Uterus (tissue), 4 donors: Measurements from ENCODE around the gene CAPN11. TPM values are rescaled to one million over a fixed set of nuclear protein-coding genes. Genes with fewer than 3 reads are reported as not detected.

Experiments used
- DNase-seq, 2 donors: peaks; one replicate each; pipeline ENCODE4 v3.0.0-alpha.2; 2019 to 2020
- H3K27ac ChIP-seq, 2 donors: fragments of 200-600 bp; sonication (generic); 1 replicate in 1 of 2; 2 replicates in 1 of 2; pipeline ENCODE4 v1.5.1; 2016 to 2018
- H3K27me3 ChIP-seq, 2 donors: fragments of 200-600 bp; sonication (generic); one replicate each; pipeline ENCODE4 v1.5.1; 2018 to 2019; ENCODE audit warnings: control low read depth in 1 of 2
- H3K36me3 ChIP-seq, 2 donors: fragments of 200-600 bp; sonication (generic); one replicate each; pipeline ENCODE4 v1.5.1; 2019; ENCODE audit warnings: control low read depth in 1 of 2
- H3K4me1 ChIP-seq, 2 donors: fragments of 200-600 bp; sonication (generic); one replicate each; pipeline ENCODE4 v1.5.1; 2018 to 2019; ENCODE audit warnings: control low read depth in 1 of 2
- H3K4me3 ChIP-seq, 2 donors: fragments of 200-600 bp; sonication (generic); 1 replicate in 1 of 2; 2 replicates in 1 of 2; pipeline ENCODE4 v1.5.1; 2018 to 2019; ENCODE audit warnings: mild to moderate bottlenecking in 1 of 2
- H3K9me3 ChIP-seq, 2 donors: fragments of 200-600 bp; sonication (generic); one replicate each; pipeline ENCODE4 v1.5.1; 2019; ENCODE audit warnings: control low read depth in 1 of 2
- CTCF ChIP-seq, 4 experiments: fragments of 200-600 bp in 2 of 4; fragments of 450-650 bp in 2 of 4; sonication (generic) in 2 of 4; IDR thresholded peaks; one replicate each; pipeline ENCODE4 v1.5.1; 2016 to 2019; ENCODE audit warnings: antibody characterized with exemption in 4 of 4, mild to moderate bottlenecking in 2 of 4, moderate library complexity in 1 of 4
- POLR2A ChIP-seq, 2 donors: fragments of 450-650 bp; IDR thresholded peaks; one replicate each; pipeline ENCODE4 v1.6.1; 2016; ENCODE audit warnings: antibody characterized with exemption in 2 of 2, mild to moderate bottlenecking in 1 of 2, moderate library complexity in 1 of 2
- intact Hi-C: fragments of 100-400 bp; cut with DNase I; formaldehyde crosslinking; loops from one replicate; pipeline ENCODE4 v1.15.1; 2023; ENCODE audit warnings: low total_unique reads
- total RNA-seq, 4 donors: library from RNA; depleted of rRNA in 3 of 4; stranded (reverse); fragments of >200 nt in 3 of 4; gene quantifications; one replicate each; pipeline versions ENCODE4 v1.1.0 to v1.2.4, GENCODE V29; 2014 to 2023
- donor health status: DM: yes; HTN: yes; CAD: no.

Gene CAPN11
- total RNA-seq = 1 to 10 TPM in 1 of 4 donors, not detected in 3; 1.5 TPM

- TF ChIP-seq POLR2A (IDR thresholded peaks at IDR 0.05) = no peak
- TF ChIP-seq CTCF (IDR thresholded peaks at IDR 0.05) = no peak
- Histone ChIP-seq H3K4me3 (no peak within 1 kb of the TSS), H3K4me1 (no peaks in the 10 kb centered on the region), H3K9me3 (no peaks in the 10 kb centered on the region), H3K27ac (no peak within 1 kb of the TSS), H3K27me3 (no peaks in the 10 kb centered on the region), H3K36me3 (no peaks in the 10 kb centered on the region)
- DNase-seq = no peak
- intact Hi-C loops = no loop called here
Observed at GRCh38 chr6:44158770-44159228, at the start of gene CAPN11. TSS of gene CAPN11 (plus strand) at chr6:44158820. CDS start at chr6:44158849, 29 bp downstream.

- no peak for DNase-seq
- no peaks in the 10 kb centered on the region for H3K4me1 ChIP-seq
- H3K27ac ChIP-seq = peak overlapping the region in 1 of 2 donors; percentile 57
- TF ChIP-seq POLR2A (IDR thresholded peaks at IDR 0.05) = no peak
- TF ChIP-seq CTCF (IDR thresholded peaks at IDR 0.05) = no peak
- no peaks in the 10 kb centered on the region for H3K36me3 ChIP-seq
- H3K27me3 ChIP-seq = no peaks in the 10 kb centered on the region
- no peaks in the 10 kb centered on the region for H3K9me3 ChIP-seq
- no peak overlapping the region for H3K4me3 ChIP-seq
- intact Hi-C loops = no loop called here
Observed at GRCh38 chr6:44109212-44109611, 49.4 kb upstream of the CAPN11 start.

GRCh38 chr6:44110005-44110676 lies 48.5 kb upstream of the CAPN11 start:
- TF ChIP-seq POLR2A (IDR thresholded peaks at IDR 0.05) = no peak
- no peak for TF ChIP-seq CTCF (IDR thresholded peaks at IDR 0.05)
- Histone ChIP-seq H3K27me3 (no peaks in the 10 kb centered on the region), H3K4me3 (no peak overlapping the region), H3K27ac (peak overlapping the region in 1 of 2 donors; percentile 57), H3K4me1 (no peaks in the 10 kb centered on the region), H3K9me3 (no peaks in the 10 kb centered on the region), H3K36me3 (no peaks in the 10 kb centered on the region)
- no peak for DNase-seq
- intact Hi-C loops = no loop called here

DNA sequence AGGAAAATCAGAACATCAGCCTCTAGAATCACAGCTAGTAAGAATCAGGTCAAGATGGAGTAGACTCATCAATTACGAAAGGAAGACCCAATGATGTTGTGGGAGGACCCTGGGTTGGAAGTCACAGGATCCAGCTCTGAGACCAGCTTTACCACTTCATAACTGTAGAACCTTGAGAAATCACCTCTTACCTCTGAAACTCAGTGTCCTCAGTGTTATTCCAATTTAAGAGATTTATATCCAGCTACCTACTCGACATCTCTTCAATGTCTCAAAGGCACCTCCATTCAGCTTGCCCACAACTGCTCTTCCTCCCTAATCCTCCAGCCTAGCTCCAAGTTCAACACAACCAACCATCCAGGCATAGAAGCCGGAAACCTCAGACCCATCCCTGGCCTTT lies 47.7 kb upstream of the CAPN11 start:
- intact Hi-C loops = no loop called here
- no peak for DNase-seq
- Histone ChIP-seq H3K27ac (peak overlapping the region in 1 of 2 donors; percentile 57), H3K4me1 (no peaks in the 10 kb centered on the region), H3K27me3 (no peaks in the 10 kb centered on the region), H3K9me3 (no peaks in the 10 kb centered on the region), H3K36me3 (no peaks in the 10 kb centered on the region), H3K4me3 (no peak overlapping the region)
- TF ChIP-seq POLR2A (IDR thresholded peaks at IDR 0.05) = no peak
- TF ChIP-seq CTCF (IDR thresholded peaks at IDR 0.05) = no peak
